ENCODE data around the gene ARMC12. TPM values are rescaled to one million over a fixed set of nuclear protein-coding genes. Genes with fewer than 3 reads are reported as not detected.

Gene ARMC12
- total and polyA plus RNA-seq, 2 of the 4 experiments (the other 2 are of a cell fraction), result 0.18 to 0.74 TPM

- intact Hi-C loops (cut with micrococcal nuclease), result no loop called here
- no TSS peak for BruUV-seq (replicated peaks)
- 51% methylated on average over 3 of the region's 3 CpGs; no CpG with 5 or more reads in 1 of the 2 experiments for WGBS, 2 experiments (ENCODE audit: extremely low coverage in 2 of 2, insufficient read length in 1 of 2)
These were observed 9.7 kb downstream of the ARMC12 start for GRCh38 chr6:35746516-35746915.

More at GRCh38 chr6:35746516-35746915, 9.7 kb downstream of the ARMC12 start:
- no peak overlapping the region for H3K23ac ChIP-seq (ENCODE audit: low read depth, low read length)
- no peak overlapping the region for H2BK20ac ChIP-seq (ENCODE audit: low read depth, low read length)
- ChIA-PET POLR2A (ENCODE audit: unreplicated experiment) (no interaction called here), CTCF (interaction anchor here (1.0 kb wide), 1 partner anchor 11 kb away, joined by 4 read pairs; no protein-coding TSS in a partner anchor)
- H4K8ac ChIP-seq (ENCODE audit: low read depth in 2 of 2, low read length in 2 of 2), result no peak overlapping the region
- no peak overlapping the region for H2AK5ac ChIP-seq (ENCODE audit: low read depth, low read length)
- no peaks in the 10 kb centered on the region for H3K79me1 ChIP-seq (ENCODE audit: low read depth in 1 of 2, low read length in 2 of 2)
- H2BK120ac ChIP-seq (ENCODE audit: low read depth, low read length), result no peak overlapping the region
- no peaks in the 10 kb centered on the region for H3K36me3 ChIP-seq (ENCODE audit: control insufficient read depth, insufficient read depth, low read length)
- H2AFZ ChIP-seq (replicated peaks; ENCODE audit: low read length, poor library complexity), result no peak overlapping the region
- no peak overlapping the region for H3K27ac ChIP-seq (ENCODE audit: insufficient read depth, low read length)
- dilution Hi-C loops (cut with HindIII; ENCODE audit: low sequenced_read_pairs, unreplicated experiment), result no loop called here
- no peak overlapping the region for H3K14ac ChIP-seq (replicated peaks; ENCODE audit: low read depth, low read length)
- peaks cover 36% of the 10 kb centered on the region for H3K27me3 ChIP-seq (ENCODE audit: control insufficient read depth, insufficient read depth, low read length)
- H3K9ac ChIP-seq (ENCODE audit: low read depth, low read length), result no peak overlapping the region
- no peak overlapping the region for H2BK15ac ChIP-seq (ENCODE audit: low read depth, low read length)
- H3K18ac ChIP-seq (ENCODE audit: low read depth, low read length), result no peak overlapping the region
- no peak overlapping the region for H2BK5ac ChIP-seq (ENCODE audit: low read depth, low read length, poor library complexity, severe bottlenecking)
- DNase-seq, result no peak
- in situ Hi-C loops (cut with MboI; ENCODE audit: low sequenced_read_pairs), result loop anchor here (25.0 kb wide), 1 partner anchor 434 kb away; no protein-coding TSS in a partner anchor
- H3K4me1 ChIP-seq (ENCODE audit: control insufficient read depth, insufficient read depth, low read length), result no peaks in the 10 kb centered on the region
- ATAC-seq (ENCODE audit: low read depth), result no peak
- no peak for TF ChIP-seq FOS (IDR thresholded peaks at IDR 0.05; ENCODE audit: low read depth, low read length)
- no peak for TF ChIP-seq USF2 (IDR thresholded peaks at IDR 0.05; ENCODE audit: low read depth, low read length)
- no peak for TF ChIP-seq RCOR1 (IDR thresholded peaks at IDR 0.05; ENCODE audit: insufficient replicate concordance, low read length)
- TF ChIP-seq RAD21 (IDR thresholded peaks at IDR 0.05; ENCODE audit: low read length), result no peak
- TF ChIP-seq POLR2A (IDR thresholded peaks at IDR 0.05; ENCODE audit: low read depth, low read length), result no peak
- no peak for TF ChIP-seq CEBPB (IDR thresholded peaks at IDR 0.05; ENCODE audit: low read depth, low read length)
- TF ChIP-seq SMC3 (IDR thresholded peaks at IDR 0.05; ENCODE audit: low read depth, low read length), result no peak
- TF ChIP-seq MAZ (IDR thresholded peaks at IDR 0.05; ENCODE audit: borderline replicate concordance, low read depth, low read length), result no peak
- TF ChIP-seq BHLHE40 (IDR thresholded peaks at IDR 0.05; ENCODE audit: low read depth, low read length), result no peak
- no peak for TF ChIP-seq CHD1 (IDR thresholded peaks at IDR 0.05; ENCODE audit: low read depth, low read length)
- TF ChIP-seq MXI1 (IDR thresholded peaks at IDR 0.05; ENCODE audit: borderline replicate concordance, low read depth, low read length), result no peak
- TF ChIP-seq MAFK (IDR thresholded peaks at IDR 0.05; ENCODE audit: low read depth, low read length), result no peak
- TF ChIP-seq CTCF (conservative IDR thresholded peaks at IDR 0.05; ENCODE audit: low read depth, low read length), result no peak
- TF ChIP-seq RFX5 (IDR thresholded peaks at IDR 0.05; ENCODE audit: low read depth, low read length), result no peak
- no peak for TF ChIP-seq ELK1 (IDR thresholded peaks at IDR 0.05; ENCODE audit: borderline replicate concordance, low read depth, low read length)
- TF ChIP-seq NFE2L2 (IDR thresholded peaks at IDR 0.05; ENCODE audit: low read depth, low read length), result no peak
- H4K91ac ChIP-seq (ENCODE audit: insufficient read depth, low read depth, low read length), result no peak overlapping the region
- H3K56ac ChIP-seq (ENCODE audit: extremely low read depth, insufficient read depth, low read length), result no peak overlapping the region
- H4K5ac ChIP-seq (ENCODE audit: low read depth, low read length), result no peak overlapping the region
- H3K4me3 ChIP-seq (ENCODE audit: insufficient read depth, low read depth, low read length), result no peak overlapping the region
- no peaks in the 10 kb centered on the region for H4K20me1 ChIP-seq (ENCODE audit: insufficient read depth, low read length)
- H3K9me3 ChIP-seq (ENCODE audit: control insufficient read depth, insufficient read depth, low read length), result peaks cover 8% of the 10 kb centered on the region
- H3K4me2 ChIP-seq (ENCODE audit: low read depth, low read length), result no peak overlapping the region
- no peak overlapping the region for H2AK9ac ChIP-seq (replicated peaks; ENCODE audit: low read depth, low read length, poor library complexity)
- no peaks in the 10 kb centered on the region for H3K9me1 ChIP-seq (ENCODE audit: insufficient read depth, low read length)
- no peak overlapping the region for H3K4ac ChIP-seq (ENCODE audit: low read depth, low read length)
